ENCODE data around the gene SMTN. TPM values are rescaled to one million over a fixed set of nuclear protein-coding genes. Genes with fewer than 3 reads are reported as not detected.
"Not testable (repeated sequence)": the region's sequence is repeated elsewhere in the genome, so short reads cannot be mapped to it uniquely, and the experiment has no call there.

The SMTN gene
- polyA plus RNA-seq, 3 donors = 31.1 to 53.1 (median 49.2) TPM

- DNase-seq (ENCODE audit: extremely low read depth in 1 of 11, low read depth in 9 of 11, low spot score in 4 of 11) = no peak
These were observed 17.0 kb downstream of the SMTN start for GRCh38 chr22:31097941-31098631.

GRCh38 chr22:31098632-31099110 is 17.6 kb downstream of the SMTN start:
- DNase-seq (ENCODE audit: extremely low read depth in 1 of 11, low read depth in 9 of 11, low spot score in 4 of 11) = no peak

GRCh38 chr22:31099386-31099785 is 18.3 kb downstream of the SMTN start:
- no peak for DNase-seq (ENCODE audit: extremely low read depth in 1 of 11, low read depth in 9 of 11, low spot score in 4 of 11)

- no peak for DNase-seq (ENCODE audit: extremely low read depth in 1 of 11, low read depth in 9 of 11, low spot score in 4 of 11)
These were observed 19.0 kb downstream of the SMTN start for GRCh38 chr22:31099841-31100761.

GRCh38 chr22:31100762-31101525 is 19.8 kb downstream of the SMTN start:
- no peak for DNase-seq (ENCODE audit: extremely low read depth in 1 of 11, low read depth in 9 of 11, low spot score in 4 of 11)

GRCh38 chr22:31102441-31103081 is 21.4 kb downstream of the SMTN start:
- DNase-seq (ENCODE audit: extremely low read depth in 1 of 11, low read depth in 9 of 11, low spot score in 4 of 11) = no peak

- no peak for DNase-seq (ENCODE audit: extremely low read depth in 1 of 11, low read depth in 9 of 11, low spot score in 4 of 11)
These were observed 22.0 kb downstream of the SMTN start for GRCh38 chr22:31103111-31103510.

GRCh38 chr22:31103899-31104694 is 23.0 kb downstream of the SMTN start:
- DNase-seq (ENCODE audit: extremely low read depth in 1 of 11, low read depth in 9 of 11, low spot score in 4 of 11) = no peak

GRCh38 chr22:31104869-31105268 is 23.8 kb downstream of the SMTN start:
- DNase-seq (ENCODE audit: extremely low read depth in 1 of 11, low read depth in 9 of 11, low spot score in 4 of 11) = no peak

- DNase-seq (ENCODE audit: extremely low read depth in 1 of 11, low read depth in 9 of 11, low spot score in 4 of 11) = no peak
These were observed 24.3 kb downstream of the SMTN start for GRCh38 chr22:31105282-31105929.

- no peak for DNase-seq (ENCODE audit: extremely low read depth in 1 of 11, low read depth in 9 of 11, low spot score in 4 of 11)
These were observed 25.0 kb downstream of the SMTN start for GRCh38 chr22:31106001-31106571.

- DNase-seq (ENCODE audit: extremely low read depth in 1 of 11, low read depth in 9 of 11, low spot score in 4 of 11) = no peak
These were observed 25.6 kb downstream of the SMTN start for GRCh38 chr22:31106731-31107177.

GRCh38 chr22:31107178-31107893 is 26.2 kb downstream of the SMTN start, which contains the start of gene SELENOM:
Gene SELENOM (minus strand): TSS chr22:31107568. CDS start chr22:31107505, 63 bp downstream.
- peak; percentile 79 to 95 (median 92) for DNase-seq (ENCODE audit: extremely low read depth in 1 of 11, low read depth in 9 of 11, low spot score in 4 of 11)

- no peak for DNase-seq (ENCODE audit: extremely low read depth in 1 of 11, low read depth in 9 of 11, low spot score in 4 of 11)
These were observed 26.7 kb downstream of the SMTN start for GRCh38 chr22:31107894-31108218.

- not testable (repeated sequence) for DNase-seq (ENCODE audit: extremely low read depth in 1 of 11, low read depth in 9 of 11, low spot score in 4 of 11)
These were observed 31.5 kb downstream of the SMTN start for GRCh38 chr22:31112547-31113091.

GRCh38 chr22:31118046-31118820 is 37.1 kb downstream of the SMTN start:
- DNase-seq (ENCODE audit: extremely low read depth in 1 of 11, low read depth in 9 of 11, low spot score in 4 of 11) = no peak
